GM23338 (cell line): ENCODE measurements around the gene ATP10A. TPM values are rescaled to one million over a fixed set of nuclear protein-coding genes. Genes with fewer than 3 reads are reported as not detected.

Source experiments
- ATAC-seq: fragments of 200-7000 bp; cut with Tn5 transposase; 3 replicates; pipeline ENCODE4 v1.9.1; 2020
- DNase-seq: peaks from one replicate; pipeline ENCODE4 v3.0.0-alpha.2; 2015; ENCODE audit warnings: low spot score
- H2AFZ ChIP-seq: fragments of 200-600 bp; sonication (generic); 2 replicates; pipeline ENCODE4 v1.8.0; 2016; ENCODE audit warnings: antibody characterized with exemption, mild to moderate bottlenecking, moderate library complexity
- H3F3A ChIP-seq: fragments of 200-600 bp; sonication (generic); replicated peaks from 2 replicates; pipeline ENCODE4 v1.8.0; 2017; ENCODE audit warnings: antibody characterized with exemption, mixed run types, low read depth
- H3K27ac ChIP-seq: fragments of 200-600 bp; sonication (generic); 2 replicates; pipeline ENCODE4 v1.6.1; 2016; ENCODE audit warnings: low read depth
- H3K27me3 ChIP-seq: fragments of 200-600 bp; sonication (generic); 2 replicates; pipeline ENCODE4 v1.8.0; 2016; ENCODE audit warnings: mild to moderate bottlenecking, mixed run types, moderate library complexity; ENCODE audit not compliant: insufficient read depth
- H3K36me3 ChIP-seq: fragments of 200-600 bp; sonication (generic); 2 replicates; pipeline ENCODE4 v1.8.0; 2016; ENCODE audit warnings: mild to moderate bottlenecking; ENCODE audit not compliant: insufficient read depth
- H3K4me1 ChIP-seq: fragments of 200-600 bp; sonication (generic); 2 replicates; pipeline ENCODE4 v1.8.0; 2016; ENCODE audit warnings: mild to moderate bottlenecking, moderate library complexity; ENCODE audit not compliant: insufficient read depth
- H3K4me2 ChIP-seq: fragments of 200-600 bp; sonication (generic); 2 replicates; pipeline ENCODE4 v1.7.1; 2017; ENCODE audit warnings: mixed run types
- H3K4me3 ChIP-seq: fragments of 200-600 bp; sonication (generic); 2 replicates; pipeline ENCODE4 v1.6.1; 2016; ENCODE audit warnings: mixed run types
- H3K79me2 ChIP-seq: fragments of 200-600 bp; sonication (generic); replicated peaks from 2 replicates; pipeline ENCODE4 v1.8.0; 2017; ENCODE audit warnings: mild to moderate bottlenecking; ENCODE audit not compliant: insufficient read depth
- H3K9me2 ChIP-seq: fragments of 200-600 bp; sonication (generic); 2 replicates; pipeline ENCODE4 v1.8.0; 2017; ENCODE audit not compliant: insufficient read depth
- H4K20me1 ChIP-seq: fragments of 200-600 bp; sonication (generic); replicated peaks from 2 replicates; pipeline ENCODE4 v1.8.0; 2017; ENCODE audit warnings: mild to moderate bottlenecking; ENCODE audit not compliant: insufficient read depth
- H3K27ac Mint-ChIP-seq: 2 replicates; pipeline ENCODE4 v1.8.0; 2020; ENCODE audit warnings: inconsistent platforms, mild to moderate bottlenecking, moderate library complexity, mixed read lengths
- H3K27me3 Mint-ChIP-seq: 3 replicates; pipeline ENCODE4 v1.8.0; 2022; ENCODE audit warnings: low read depth, mild to moderate bottlenecking, moderate library complexity, mixed read lengths, inconsistent platforms; ENCODE audit not compliant: insufficient read depth, poor library complexity
- H3K36me3 Mint-ChIP-seq: 3 replicates; pipeline ENCODE4 v1.8.0; 2021; ENCODE audit warnings: low read depth, mild to moderate bottlenecking, inconsistent platforms, moderate library complexity, mixed read lengths
- H3K4me1 Mint-ChIP-seq: 3 replicates; pipeline ENCODE4 v1.8.0; 2020; ENCODE audit warnings: mild to moderate bottlenecking, inconsistent platforms, mixed read lengths
- H3K4me3 Mint-ChIP-seq: 3 replicates; pipeline ENCODE4 v1.8.0; 2021; ENCODE audit warnings: moderate library complexity, mild to moderate bottlenecking, inconsistent platforms, mixed read lengths
- H3K9me3 Mint-ChIP-seq: 3 replicates; pipeline ENCODE4 v1.8.0; 2020; ENCODE audit warnings: moderate library complexity, mild to moderate bottlenecking, inconsistent platforms, mixed read lengths
- CREB1 ChIP-seq: fragments of 250-450 bp; sonication (Bioruptor Pico); IDR thresholded peaks from 2 replicates; pipeline ENCODE4 v1.5.0; 2020; ENCODE audit warnings: low read depth, mild to moderate bottlenecking, moderate library complexity
- EZH2 ChIP-seq: fragments of 200-600 bp; sonication (generic); IDR thresholded peaks from one replicate; pipeline ENCODE4 v1.8.0; 2017; ENCODE audit warnings: antibody characterized with exemption, mild to moderate bottlenecking, low read depth; ENCODE audit not compliant: unreplicated experiment
- ZNF331 ChIP-seq: fragments of 250-450 bp; sonication (Bioruptor Pico); IDR thresholded peaks from 2 replicates; pipeline ENCODE4 v1.5.0; 2020; ENCODE audit warnings: low read depth, mild to moderate bottlenecking, moderate library complexity
- polyA plus RNA-seq: library from polyadenylated mRNA; unstranded; fragments of >200 nt; fragmentation: Nextera tagmentation; extraction: Ambion mirVana; gene quantifications from 2 replicates; pipeline ENCODE4 v1.2.1, GENCODE V29; 2016
- total RNA-seq: library from RNA; depleted of rRNA; stranded (reverse); fragments of >200 nt; shearing (Covaris generic); gene quantifications from 2 replicates; pipeline ENCODE4 v1.2.3, GENCODE V29; 2014
- TF ChIP-seq, protein P1 (sequence below), 2 experiments: fragments of 200-600 bp in 1 of 2; sonication (generic) in 1 of 2; conservative IDR thresholded peaks; 2 replicates each; pipeline versions ENCODE4 v1.5.1 to v1.6.1; 2016 to 2017; ENCODE audit warnings: antibody characterized with exemption in 2 of 2, low read depth in 2 of 2, mild to moderate bottlenecking in 2 of 2, moderate library complexity in 1 of 2
- TF ChIP-seq, protein P2 (sequence below): fragments of 250-450 bp; sonication (Bioruptor Pico); IDR thresholded peaks from 2 replicates; pipeline ENCODE4 v1.5.0; 2020; ENCODE audit warnings: mild to moderate bottlenecking, moderate library complexity

Gene ATP10A
- total and polyA plus RNA-seq, 2 experiments from 2014 or later: 0.36 to 5.6 TPM

DNA sequence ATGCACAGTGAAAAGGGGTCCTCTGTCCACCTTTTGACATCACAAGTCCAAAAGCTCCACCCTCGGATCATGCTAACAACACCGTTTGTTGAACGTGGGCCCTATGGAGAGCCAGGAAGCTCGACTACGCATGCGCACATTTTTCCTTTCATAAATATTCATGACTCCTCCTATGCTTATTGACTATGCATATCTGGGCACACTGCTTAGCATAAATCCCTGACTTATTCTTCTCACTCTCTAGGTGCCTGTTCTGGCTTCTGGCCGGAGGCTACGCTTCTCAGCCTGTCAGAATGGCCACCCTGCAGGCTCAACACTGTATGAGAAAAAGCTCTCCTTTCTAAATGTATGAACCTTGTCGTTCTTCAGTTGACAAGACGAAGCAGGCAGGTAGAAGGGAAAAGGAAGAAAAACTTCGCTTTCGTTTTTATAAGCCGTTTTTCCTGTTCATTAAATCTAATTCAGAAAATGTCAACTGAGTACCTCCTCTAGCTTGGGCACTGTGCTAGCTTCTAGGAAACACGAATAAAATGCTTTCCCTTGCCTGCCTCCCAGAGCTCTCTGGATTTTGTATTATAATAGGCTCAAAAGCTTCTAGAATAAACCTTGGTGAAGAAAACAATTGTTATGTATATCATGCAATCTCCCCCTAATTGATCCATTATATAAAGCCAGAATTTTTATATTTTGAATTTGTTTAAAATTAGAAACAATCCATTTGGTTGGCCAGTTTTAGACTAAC lies 207.7 kb downstream of the ATP10A start (continued):
- TF ChIP-seq, protein P1, sequence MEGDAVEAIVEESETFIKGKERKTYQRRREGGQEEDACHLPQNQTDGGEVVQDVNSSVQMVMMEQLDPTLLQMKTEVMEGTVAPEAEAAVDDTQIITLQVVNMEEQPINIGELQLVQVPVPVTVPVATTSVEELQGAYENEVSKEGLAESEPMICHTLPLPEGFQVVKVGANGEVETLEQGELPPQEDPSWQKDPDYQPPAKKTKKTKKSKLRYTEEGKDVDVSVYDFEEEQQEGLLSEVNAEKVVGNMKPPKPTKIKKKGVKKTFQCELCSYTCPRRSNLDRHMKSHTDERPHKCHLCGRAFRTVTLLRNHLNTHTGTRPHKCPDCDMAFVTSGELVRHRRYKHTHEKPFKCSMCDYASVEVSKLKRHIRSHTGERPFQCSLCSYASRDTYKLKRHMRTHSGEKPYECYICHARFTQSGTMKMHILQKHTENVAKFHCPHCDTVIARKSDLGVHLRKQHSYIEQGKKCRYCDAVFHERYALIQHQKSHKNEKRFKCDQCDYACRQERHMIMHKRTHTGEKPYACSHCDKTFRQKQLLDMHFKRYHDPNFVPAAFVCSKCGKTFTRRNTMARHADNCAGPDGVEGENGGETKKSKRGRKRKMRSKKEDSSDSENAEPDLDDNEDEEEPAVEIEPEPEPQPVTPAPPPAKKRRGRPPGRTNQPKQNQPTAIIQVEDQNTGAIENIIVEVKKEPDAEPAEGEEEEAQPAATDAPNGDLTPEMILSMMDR (conservative IDR thresholded peaks at IDR 0.05; ENCODE audit: low read depth in 2 of 2): no peak
- no peak for TF ChIP-seq CREB1 (CRISPR knock-in tag)
- TF ChIP-seq EZH2: no peak
- no peak for TF ChIP-seq ZNF331

- Mint-ChIP-seq H3K4me1 (peaks cover 24% of the 10 kb centered on the region), H3K36me3 (peaks cover 3% of the 10 kb centered on the region), H3K27me3 (peaks cover 15% of the 10 kb centered on the region), H3K27ac (no peak overlapping the region), H3K9me3 (peaks cover 4% of the 10 kb centered on the region), H3K4me3 (no peak overlapping the region)
- H3K36me3 ChIP-seq: no peaks in the 10 kb centered on the region
- H3K9me2 ChIP-seq: no peaks in the 10 kb centered on the region; the same call in 1 of the 2 replicates
- no peak overlapping the region for H3K4me3 ChIP-seq
- H3K79me2 ChIP-seq: no peaks in the 10 kb centered on the region
- peaks cover 24% of the 10 kb centered on the region for H3K27me3 ChIP-seq
- DNase-seq: no peak
- no peak overlapping the region for H3K4me2 ChIP-seq
- peaks cover 3% of the 10 kb centered on the region; the same call in 1 of the 2 replicates for H4K20me1 ChIP-seq
- peaks cover 17% of the 10 kb centered on the region for H3K4me1 ChIP-seq
- H2AFZ ChIP-seq: no peak overlapping the region
- TF ChIP-seq, protein P2, sequence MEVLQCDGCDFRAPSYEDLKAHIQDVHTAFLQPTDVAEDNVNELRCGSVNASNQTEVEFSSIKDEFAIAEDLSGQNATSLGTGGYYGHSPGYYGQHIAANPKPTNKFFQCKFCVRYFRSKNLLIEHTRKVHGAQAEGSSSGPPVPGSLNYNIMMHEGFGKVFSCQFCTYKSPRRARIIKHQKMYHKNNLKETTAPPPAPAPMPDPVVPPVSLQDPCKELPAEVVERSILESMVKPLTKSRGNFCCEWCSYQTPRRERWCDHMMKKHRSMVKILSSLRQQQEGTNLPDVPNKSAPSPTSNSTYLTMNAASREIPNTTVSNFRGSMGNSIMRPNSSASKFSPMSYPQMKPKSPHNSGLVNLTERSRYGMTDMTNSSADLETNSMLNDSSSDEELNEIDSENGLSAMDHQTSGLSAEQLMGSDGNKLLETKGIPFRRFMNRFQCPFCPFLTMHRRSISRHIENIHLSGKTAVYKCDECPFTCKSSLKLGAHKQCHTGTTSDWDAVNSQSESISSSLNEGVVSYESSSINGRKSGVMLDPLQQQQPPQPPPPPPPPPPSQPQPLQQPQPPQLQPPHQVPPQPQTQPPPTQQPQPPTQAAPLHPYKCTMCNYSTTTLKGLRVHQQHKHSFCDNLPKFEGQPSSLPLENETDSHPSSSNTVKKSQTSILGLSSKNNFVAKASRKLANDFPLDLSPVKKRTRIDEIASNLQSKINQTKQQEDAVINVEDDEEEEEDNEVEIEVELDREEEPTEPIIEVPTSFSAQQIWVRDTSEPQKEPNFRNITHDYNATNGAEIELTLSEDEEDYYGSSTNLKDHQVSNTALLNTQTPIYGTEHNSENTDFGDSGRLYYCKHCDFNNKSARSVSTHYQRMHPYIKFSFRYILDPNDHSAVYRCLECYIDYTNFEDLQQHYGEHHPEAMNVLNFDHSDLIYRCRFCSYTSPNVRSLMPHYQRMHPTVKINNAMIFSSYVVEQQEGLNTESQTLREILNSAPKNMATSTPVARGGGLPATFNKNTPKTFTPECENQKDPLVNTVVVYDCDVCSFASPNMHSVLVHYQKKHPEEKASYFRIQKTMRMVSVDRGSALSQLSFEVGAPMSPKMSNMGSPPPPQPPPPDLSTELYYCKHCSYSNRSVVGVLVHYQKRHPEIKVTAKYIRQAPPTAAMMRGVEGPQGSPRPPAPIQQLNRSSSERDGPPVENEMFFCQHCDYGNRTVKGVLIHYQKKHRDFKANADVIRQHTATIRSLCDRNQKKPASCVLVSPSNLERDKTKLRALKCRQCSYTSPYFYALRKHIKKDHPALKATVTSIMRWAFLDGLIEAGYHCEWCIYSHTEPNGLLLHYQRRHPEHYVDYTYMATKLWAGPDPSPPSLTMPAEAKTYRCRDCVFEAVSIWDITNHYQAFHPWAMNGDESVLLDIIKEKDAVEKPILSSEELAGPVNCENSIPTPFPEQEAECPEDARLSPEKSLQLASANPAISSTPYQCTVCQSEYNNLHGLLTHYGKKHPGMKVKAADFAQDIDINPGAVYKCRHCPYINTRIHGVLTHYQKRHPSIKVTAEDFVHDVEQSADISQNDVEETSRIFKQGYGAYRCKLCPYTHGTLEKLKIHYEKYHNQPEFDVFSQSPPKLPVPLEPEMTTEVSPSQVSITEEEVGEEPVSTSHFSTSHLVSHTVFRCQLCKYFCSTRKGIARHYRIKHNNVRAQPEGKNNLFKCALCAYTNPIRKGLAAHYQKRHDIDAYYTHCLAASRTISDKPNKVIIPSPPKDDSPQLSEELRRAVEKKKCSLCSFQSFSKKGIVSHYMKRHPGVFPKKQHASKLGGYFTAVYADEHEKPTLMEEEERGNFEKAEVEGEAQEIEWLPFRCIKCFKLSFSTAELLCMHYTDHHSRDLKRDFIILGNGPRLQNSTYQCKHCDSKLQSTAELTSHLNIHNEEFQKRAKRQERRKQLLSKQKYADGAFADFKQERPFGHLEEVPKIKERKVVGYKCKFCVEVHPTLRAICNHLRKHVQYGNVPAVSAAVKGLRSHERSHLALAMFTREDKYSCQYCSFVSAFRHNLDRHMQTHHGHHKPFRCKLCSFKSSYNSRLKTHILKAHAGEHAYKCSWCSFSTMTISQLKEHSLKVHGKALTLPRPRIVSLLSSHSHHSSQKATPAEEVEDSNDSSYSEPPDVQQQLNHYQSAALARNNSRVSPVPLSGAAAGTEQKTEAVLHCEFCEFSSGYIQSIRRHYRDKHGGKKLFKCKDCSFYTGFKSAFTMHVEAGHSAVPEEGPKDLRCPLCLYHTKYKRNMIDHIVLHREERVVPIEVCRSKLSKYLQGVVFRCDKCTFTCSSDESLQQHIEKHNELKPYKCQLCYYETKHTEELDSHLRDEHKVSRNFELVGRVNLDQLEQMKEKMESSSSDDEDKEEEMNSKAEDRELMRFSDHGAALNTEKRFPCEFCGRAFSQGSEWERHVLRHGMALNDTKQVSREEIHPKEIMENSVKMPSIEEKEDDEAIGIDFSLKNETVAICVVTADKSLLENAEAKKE (CRISPR knock-in tag): no peak
- H3K27ac ChIP-seq: no peak overlapping the region
- no peaks in the 10 kb centered on the region for H3F3A ChIP-seq
- ATAC-seq: no peak
Measured at GRCh38 chr15:25653371-25653770, 209.8 kb downstream of the ATP10A start.
